Breast epithelium (tissue), 4 donors: ENCODE data around the gene KIF12. TPM values are rescaled to one million over a fixed set of nuclear protein-coding genes. Genes with fewer than 3 reads are reported as not detected.

Source experiments
- DNase-seq, 2 donors: peaks; one replicate each; pipeline ENCODE4 v3.0.0-alpha.2; 2019; ENCODE audit warnings: low spot score in 2 of 2
- H3K27ac ChIP-seq, 2 donors: fragments of 200-600 bp; sonication (generic) in 1 of 2; one replicate each; pipeline ENCODE4 v1.5.1; 2016 to 2019; ENCODE audit warnings: mild to moderate bottlenecking in 1 of 2
- H3K27me3 ChIP-seq, 2 donors: fragments of 200-600 bp; sonication (generic) in 1 of 2; one replicate each; pipeline versions ENCODE4 v1.5.1 to v1.6.0; 2017 to 2019; ENCODE audit warnings: control low read depth in 1 of 2, mild to moderate bottlenecking in 1 of 2
- H3K36me3 ChIP-seq: fragments of 200-600 bp; one replicate; pipeline ENCODE4 v1.5.1; 2019
- H3K4me1 ChIP-seq, 2 donors: fragments of 200-600 bp; sonication (generic); one replicate each; pipeline ENCODE4 v1.5.1; 2016 to 2019; ENCODE audit warnings: control low read depth in 1 of 2
- H3K4me3 ChIP-seq, 3 donors: fragments of 200-600 bp; sonication (generic); 1 replicate in 2 of 3; 2 replicates in 1 of 3; pipeline ENCODE4 v1.5.1; 2016 to 2019; ENCODE audit warnings: mild to moderate bottlenecking in 3 of 3, moderate library complexity in 2 of 3
- H3K9me3 ChIP-seq, 2 donors: fragments of 200-600 bp; sonication (generic) in 1 of 2; one replicate each; pipeline ENCODE4 v1.5.1; 2016 to 2019; ENCODE audit warnings: control low read depth in 1 of 2
- CTCF ChIP-seq, 3 donors: fragments of 450-650 bp; IDR thresholded peaks; one replicate each; pipeline ENCODE4 v1.5.1; 2016 to 2017; ENCODE audit warnings: antibody characterized with exemption in 3 of 3, mild to moderate bottlenecking in 3 of 3, moderate library complexity in 3 of 3
- POLR2A ChIP-seq: fragments of 450-650 bp; IDR thresholded peaks from one replicate; pipeline ENCODE4 v1.6.1; 2016; ENCODE audit warnings: antibody characterized with exemption, mild to moderate bottlenecking, moderate library complexity
- POLR2AphosphoS5 ChIP-seq, 3 donors: sonication (generic); formaldehyde crosslinking; IDR thresholded peaks; one replicate each; pipeline ENCODE4 v1.6.1; 2017; ENCODE audit warnings: antibody characterized with exemption in 3 of 3
- intact Hi-C: fragments of 100-400 bp; cut with DNase I; formaldehyde crosslinking; loops from one replicate; pipeline ENCODE4 v1.15.1; 2023; ENCODE audit warnings: low total_unique reads
- total RNA-seq, 3 donors: library from RNA; depleted of rRNA; stranded (reverse); fragments of >200 nt; gene quantifications; one replicate each; pipeline ENCODE4 v1.1.0, GENCODE V29; 2016

The KIF12 gene
- total RNA-seq, 3 donors from 2014 or later: 14.4 to 34.4 TPM; not detected in 1

- Histone ChIP-seq H3K27ac (no peak overlapping the region), H3K27me3 (no peaks in the 10 kb centered on the region), H3K4me3 (no peak overlapping the region), H3K36me3 (no peaks in the 10 kb centered on the region), H3K4me1 (no peaks in the 10 kb centered on the region), H3K9me3 (peaks cover 0 to 4% of the 10 kb centered on the region in 2 donors)
- intact Hi-C loops: no loop called here
- DNase-seq: no peak
- TF ChIP-seq POLR2AphosphoS5 (IDR thresholded peaks at IDR 0.05): no peak
- no peak for TF ChIP-seq CTCF (IDR thresholded peaks at IDR 0.05)
- TF ChIP-seq POLR2A: no peak
Measured at GRCh38 chr9:114126247-114127060, 27.4 kb upstream of the KIF12 start.

- Histone ChIP-seq H3K27ac (no peak overlapping the region), H3K4me1 (no peaks in the 10 kb centered on the region), H3K36me3 (no peaks in the 10 kb centered on the region), H3K9me3 (peaks cover 0 to 4% of the 10 kb centered on the region in 2 donors), H3K4me3 (no peak overlapping the region), H3K27me3 (no peaks in the 10 kb centered on the region)
- intact Hi-C loops: no loop called here
- DNase-seq: no peak
- TF ChIP-seq POLR2AphosphoS5 (IDR thresholded peaks at IDR 0.05) (no peak), CTCF (IDR thresholded peaks at IDR 0.05) (no peak), POLR2A (no peak)
Measured at GRCh38 chr9:114125476-114126013, 26.5 kb upstream of the KIF12 start.

- Histone ChIP-seq H3K9me3 (peaks cover 0 to 4% of the 10 kb centered on the region in 2 donors), H3K27ac (no peak overlapping the region), H3K4me3 (no peak overlapping the region), H3K36me3 (no peaks in the 10 kb centered on the region), H3K4me1 (no peaks in the 10 kb centered on the region), H3K27me3 (no peaks in the 10 kb centered on the region)
- intact Hi-C loops: no loop called here
- DNase-seq: no peak
- TF ChIP-seq POLR2A: no peak
- TF ChIP-seq POLR2AphosphoS5 (IDR thresholded peaks at IDR 0.05): no peak
- TF ChIP-seq CTCF (IDR thresholded peaks at IDR 0.05): no peak
Measured at GRCh38 chr9:114124666-114125475, 25.8 kb upstream of the KIF12 start.

GRCh38 chr9:114124138-114124537 is 25.0 kb upstream of the KIF12 start:
- no peak for TF ChIP-seq POLR2A
- TF ChIP-seq CTCF (IDR thresholded peaks at IDR 0.05): no peak
- no peak for TF ChIP-seq POLR2AphosphoS5 (IDR thresholded peaks at IDR 0.05)
- Histone ChIP-seq H3K9me3 (peaks cover 0 to 4% of the 10 kb centered on the region in 2 donors), H3K27ac (no peak overlapping the region), H3K36me3 (no peaks in the 10 kb centered on the region), H3K4me3 (no peak overlapping the region), H3K27me3 (no peaks in the 10 kb centered on the region), H3K4me1 (no peaks in the 10 kb centered on the region)
- intact Hi-C loops: no loop called here
- DNase-seq: no peak
